RWPE1 (cell line): ENCODE measurements around the gene S100P.

Experiments used
- CTCF ChIA-PET: fragments of 350-600 bp; sonication (Branson Sonifier 250); formaldehyde crosslinking; extraction: SDS; loops from one replicate; lab custom pipeline; 2021; lab: Yijun Ruan, JAX
- POLR2A ChIA-PET: fragments of 400-600 bp; formaldehyde crosslinking; extraction: SDS; loops from one replicate; lab custom pipeline; 2020; ENCODE audit warnings: antibody characterized with exemption; ENCODE audit not compliant: low non-redundant PET; lab: Yijun Ruan, JAX
- DNase-seq: peaks from one replicate; pipeline ENCODE4 v3.0.0; 2012; ENCODE audit warnings: low spot score
- H3K27ac ChIP-seq: fragments of 450-650 bp; 2 replicates; pipeline ENCODE4 v1.5.1; 2017
- CTCF ChIP-seq: fragments of 450-650 bp; conservative IDR thresholded peaks from 2 replicates; pipeline ENCODE4 v1.5.1; 2017; ENCODE audit warnings: low read depth, mild to moderate bottlenecking

The S100P gene

GRCh38 chr4:6727943-6728250 is 34.2 kb downstream of the S100P start:
- no peak for TF ChIP-seq CTCF
- ChIA-PET CTCF (no interaction called here), POLR2A (no interaction called here)
- no peak for DNase-seq
- H3K27ac ChIP-seq = no peak overlapping the region

GRCh38 chr4:6728320-6729029 is 34.8 kb downstream of the S100P start:
- H3K27ac ChIP-seq = no peak overlapping the region
- ChIA-PET POLR2A (no interaction called here), CTCF (interaction anchor here (0.8 kb wide), 1 partner anchor 158 kb away, joined by 3 read pairs; no protein-coding TSS in a partner anchor)
- DNase-seq = no peak
- TF ChIP-seq CTCF = no peak

GRCh38 chr4:6730603-6731317 is 37.1 kb downstream of the S100P start:
- H3K27ac ChIP-seq = peak overlapping the region; percentile 88
- ChIA-PET POLR2A (no interaction called here), CTCF (interaction anchor here (0.6 to 0.9 kb wide), 7 partner anchors 10 to 978 kb away, joined by 3 to 5 read pairs (median 3); partner anchors contain the start of gene BLOC1S4)
- TF ChIP-seq CTCF = no peak
- no peak for DNase-seq

DNA sequence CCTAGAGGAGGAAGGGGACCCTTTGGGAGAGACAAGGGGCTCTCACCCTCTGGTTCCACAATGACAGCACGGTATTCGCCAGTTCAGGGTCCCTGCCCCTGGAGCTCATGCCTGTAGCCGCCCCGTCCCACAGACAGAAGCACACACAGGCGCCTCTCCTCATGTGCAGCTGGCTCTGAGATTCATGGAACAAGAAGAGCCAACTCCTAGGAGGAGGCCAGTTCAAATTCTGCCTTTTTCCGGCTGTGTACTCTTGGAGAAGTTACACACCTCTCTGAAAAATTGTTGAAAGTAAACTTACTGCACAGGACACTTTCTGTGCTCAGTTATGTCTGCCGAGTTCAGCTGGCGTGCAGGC is 37.6 kb downstream of the S100P start:
- ChIA-PET CTCF (interaction anchor here (0.8 to 0.9 kb wide), 2 partner anchors 11 to 978 kb away, joined by 3 to 5 read pairs; no protein-coding TSS in a partner anchor), POLR2A (no interaction called here)
- no peak for DNase-seq
- TF ChIP-seq CTCF = no peak
- peak overlapping the region; percentile 88 for H3K27ac ChIP-seq

DNA sequence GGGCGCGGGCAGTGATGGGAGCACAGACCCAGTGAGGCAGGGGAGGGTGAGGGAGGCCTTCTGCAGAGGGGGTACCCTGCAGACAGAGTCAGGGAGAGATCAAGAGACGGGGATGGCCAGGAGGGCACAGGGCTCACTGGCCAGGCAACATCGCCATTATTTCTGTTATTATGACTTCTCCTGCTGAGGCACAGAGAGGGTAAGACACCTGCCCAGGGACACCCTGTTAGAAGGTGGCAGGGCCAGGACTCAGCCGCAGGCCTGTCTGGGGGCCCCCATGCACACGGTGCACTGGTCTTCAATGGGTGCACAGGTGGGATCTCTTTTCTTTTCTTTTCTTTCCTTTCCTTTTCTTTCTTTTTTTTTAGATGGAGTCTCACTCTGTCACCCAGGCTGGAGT is 38.1 kb downstream of the S100P start:
- DNase-seq = no peak
- peak overlapping the region; percentile 88 for H3K27ac ChIP-seq
- no peak for TF ChIP-seq CTCF
- ChIA-PET POLR2A (no interaction called here), CTCF (no interaction called here)

- peak overlapping the region; percentile 88 for H3K27ac ChIP-seq
- POLR2A ChIA-PET = no interaction called here
- no peak for TF ChIP-seq CTCF
- peak; percentile 67 for DNase-seq
- CTCF ChIA-PET = no interaction called here
Observed at GRCh38 chr4:6732441-6733357, 39.0 kb downstream of the S100P start.
